GM18951 (cell line): Measurements from ENCODE around the gene ELAVL2.

Experiments
- POLR2A ChIP-seq: IDR thresholded peaks from 4 replicates; pipeline ENCODE4 v1.6.1; 2011; ENCODE audit warnings: mild to moderate bottlenecking; ENCODE audit not compliant: insufficient read length, insufficient read depth; ENCODE audit errors: extremely low read depth
- in situ Hi-C: fragments of 300-500 bp; cut with MboI; formaldehyde crosslinking; loops from one replicate; pipeline ENCODE4 v1.12.0; 2022; ENCODE audit warnings: low sequenced_read_pairs, mixed read lengths, inconsistent platforms; ENCODE audit not compliant: unreplicated experiment

Gene ELAVL2

GRCh38 chr9:23669776-23670175, 156.3 kb downstream of the ELAVL2 start:
- TF ChIP-seq POLR2A: no peak
- in situ Hi-C loops: no loop called here

DNA sequence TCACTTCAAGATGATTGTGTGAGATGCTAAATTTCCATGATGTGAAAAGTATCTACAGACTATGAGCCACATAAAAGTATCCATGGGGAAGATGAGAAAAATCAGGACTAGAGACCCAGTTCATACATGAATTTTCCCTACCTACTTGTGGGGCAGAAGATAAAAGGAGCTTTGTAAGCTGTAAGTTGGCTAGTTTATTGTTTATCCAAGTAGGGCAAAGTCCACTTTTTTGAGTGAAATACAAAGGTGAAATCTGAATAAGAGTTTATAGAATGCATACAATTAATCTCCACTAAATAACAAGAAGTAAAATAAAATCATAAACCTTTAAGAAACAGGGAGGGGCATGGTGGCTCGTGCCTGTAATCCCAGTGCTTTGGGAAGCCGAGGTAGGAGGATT, 160.4 kb downstream of the ELAVL2 start:
- no peak for TF ChIP-seq POLR2A
- in situ Hi-C loops: no loop called here

- TF ChIP-seq POLR2A: no peak
- in situ Hi-C loops: no loop called here
Measured at GRCh38 chr9:23665051-23665450, 161.0 kb downstream of the ELAVL2 start.

GRCh38 chr9:23663946-23664345, 162.1 kb downstream of the ELAVL2 start:
- TF ChIP-seq POLR2A: no peak
- in situ Hi-C loops: no loop called here

DNA sequence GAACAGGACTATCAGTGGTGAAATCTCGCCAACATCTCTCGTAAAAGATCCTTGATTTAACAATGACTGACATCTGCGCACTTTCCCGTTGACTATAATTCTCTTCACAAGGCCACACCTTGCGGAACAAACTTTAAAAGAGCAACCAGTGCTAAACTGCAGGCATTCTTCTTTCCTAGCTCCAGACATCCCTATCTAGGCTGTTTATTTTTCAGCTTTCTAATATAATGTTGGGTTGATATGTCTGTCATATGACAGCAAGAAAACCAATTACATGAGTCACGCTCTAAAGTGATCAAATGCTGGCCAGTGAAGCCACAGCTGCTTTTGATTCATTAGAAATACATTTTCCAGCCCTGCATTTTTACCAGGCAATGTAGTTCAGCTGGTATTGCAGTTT, 162.5 kb downstream of the ELAVL2 start:
- in situ Hi-C loops: no loop called here
- no peak for TF ChIP-seq POLR2A

GRCh38 chr9:23663125-23663524, 162.9 kb downstream of the ELAVL2 start:
- in situ Hi-C loops: no loop called here
- no peak for TF ChIP-seq POLR2A

GRCh38 chr9:23662320-23662719, 163.7 kb downstream of the ELAVL2 start:
- TF ChIP-seq POLR2A: no peak
- in situ Hi-C loops: no loop called here

DNA sequence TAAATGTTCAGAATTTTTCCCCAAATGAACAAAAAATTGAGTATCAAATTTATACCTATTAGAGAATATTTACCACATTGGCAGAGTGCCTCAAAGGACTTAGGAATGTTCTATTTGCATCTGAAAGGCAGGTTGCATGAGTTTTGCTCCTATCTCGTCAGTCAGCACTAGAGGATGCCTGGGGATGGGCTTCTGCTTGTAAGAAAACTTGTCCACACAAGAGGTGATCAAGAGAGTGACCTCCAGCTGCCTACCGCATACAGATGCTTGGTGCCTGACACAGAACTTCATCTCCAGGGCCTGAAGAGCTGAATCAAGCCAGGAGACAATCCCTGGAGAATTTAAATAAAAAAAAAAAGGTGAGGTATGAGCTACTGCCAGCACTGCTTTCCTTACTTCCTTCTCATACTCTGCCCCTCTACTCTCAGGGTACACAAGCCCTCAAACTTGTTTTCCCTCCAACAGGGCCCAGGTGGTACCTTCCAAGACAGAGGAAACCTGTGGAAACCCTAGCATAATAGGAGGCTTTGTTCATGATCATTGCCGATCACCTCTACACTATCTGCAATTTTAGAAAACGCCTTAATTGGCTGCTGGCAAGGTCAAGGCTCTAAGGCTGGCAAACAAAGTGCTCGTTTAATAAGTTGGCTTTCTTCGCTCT, 166.6 kb downstream of the ELAVL2 start:
- in situ Hi-C loops: no loop called here
- TF ChIP-seq POLR2A: no peak

DNA sequence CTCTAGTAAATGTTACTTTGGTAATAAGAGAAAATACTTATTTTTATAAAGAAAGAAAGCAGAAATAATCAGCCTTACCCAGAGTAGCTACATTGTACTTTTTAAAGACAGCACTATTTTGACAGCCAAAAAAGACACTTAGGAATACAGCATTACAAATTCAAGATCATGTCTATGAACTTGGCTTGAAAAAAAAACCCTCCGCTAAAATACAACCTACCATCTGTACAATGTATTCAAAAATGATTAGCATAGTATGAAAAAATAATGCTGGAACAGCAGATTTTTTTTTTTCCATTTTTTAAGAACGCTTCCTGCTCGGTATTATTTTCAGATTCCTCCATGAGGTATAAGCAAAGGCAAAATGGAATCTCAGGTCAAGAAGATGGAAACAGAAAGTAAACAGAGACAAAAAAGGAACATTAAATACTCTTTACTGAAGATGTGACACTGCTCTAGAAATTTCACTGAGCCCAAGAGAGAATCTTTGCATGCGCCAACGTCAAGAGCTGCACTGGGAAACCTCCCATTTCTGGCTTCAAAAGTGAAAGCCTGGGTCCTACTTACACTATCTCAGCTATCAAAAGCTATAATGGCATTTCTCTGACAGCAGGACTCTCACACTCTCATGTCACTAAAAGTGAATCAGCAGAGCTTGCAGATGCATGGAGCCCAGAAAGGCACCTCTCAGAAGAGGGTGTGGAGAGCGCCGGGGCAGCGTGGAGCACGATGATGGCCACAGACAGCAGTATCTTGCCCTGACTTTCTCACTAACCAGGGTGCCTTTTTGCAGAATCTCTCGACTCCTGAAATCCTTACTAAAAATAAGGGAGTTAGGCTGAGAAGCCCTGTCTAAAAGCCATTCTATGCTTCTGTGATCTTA, 167.4 kb downstream of the ELAVL2 start:
- TF ChIP-seq POLR2A: no peak
- in situ Hi-C loops: no loop called here

GRCh38 chr9:23651051-23651450, 175.0 kb downstream of the ELAVL2 start:
- in situ Hi-C loops: no loop called here
- TF ChIP-seq POLR2A: no peak

DNA sequence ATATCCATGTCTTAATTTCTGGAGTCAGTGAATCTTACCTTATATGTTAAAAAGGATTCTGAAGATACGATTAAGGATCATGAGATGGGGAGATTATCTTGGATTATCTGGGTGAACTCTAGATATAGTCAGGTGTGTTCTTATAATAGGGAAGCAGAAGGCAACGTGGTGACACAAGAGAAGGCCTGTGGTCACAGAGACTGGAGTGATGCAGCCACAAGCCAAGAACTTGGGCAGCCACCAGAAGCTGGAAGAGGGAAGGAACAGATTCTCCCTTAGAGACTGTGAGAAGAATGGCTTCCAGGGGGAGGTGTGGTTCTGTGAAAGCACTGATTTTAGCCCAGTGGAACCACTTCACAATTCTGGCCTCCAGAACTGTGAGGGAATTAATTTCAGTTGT, 177.4 kb downstream of the ELAVL2 start:
- TF ChIP-seq POLR2A: no peak
- in situ Hi-C loops: no loop called here

DNA sequence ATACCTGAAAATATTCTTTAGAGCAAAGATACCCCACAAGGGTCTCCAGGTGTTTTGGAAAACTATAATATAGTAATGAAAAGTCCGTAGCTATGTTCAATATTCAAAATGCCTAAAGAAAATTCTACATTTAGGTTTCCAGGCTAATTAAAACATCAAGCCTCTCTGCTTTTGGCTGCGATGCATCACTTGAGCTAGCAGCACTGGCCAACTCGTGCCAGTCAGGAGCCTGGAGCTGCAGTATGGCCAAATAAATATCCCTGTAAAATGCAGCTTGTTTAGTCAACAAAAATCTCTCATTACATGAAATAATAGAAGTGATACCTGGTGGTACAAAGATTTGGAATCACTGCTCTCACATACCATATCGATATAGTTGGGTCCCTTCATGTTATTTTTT, 181.1 kb downstream of the ELAVL2 start:
- in situ Hi-C loops: no loop called here
- TF ChIP-seq POLR2A: no peak

- TF ChIP-seq POLR2A: no peak
- in situ Hi-C loops: no loop called here
Measured at GRCh38 chr9:23644326-23644725, 181.7 kb downstream of the ELAVL2 start.

- no peak for TF ChIP-seq POLR2A
Measured at GRCh38 chr9:23643656-23644258, 182.3 kb downstream of the ELAVL2 start.

More at GRCh38 chr9:23643656-23644258, 182.3 kb downstream of the ELAVL2 start:
- in situ Hi-C loops: no loop called here
